ENCODE data around the gene PTAFR.

The PTAFR gene

GRCh38 chr1:28190996-28191645 lies 14.6 kb upstream of the PTAFR start:
- TF ChIP-seq CTCF (IDR thresholded peaks at IDR 0.05; ENCODE audit: low read depth, low read length): no peak
- no peak overlapping the region for H3K4me3 ChIP-seq (ENCODE audit: low read depth, low read length)

- TF ChIP-seq CTCF (IDR thresholded peaks at IDR 0.05; ENCODE audit: low read depth, low read length): no peak
- no peak overlapping the region for H3K4me3 ChIP-seq (ENCODE audit: low read depth, low read length)
Measured at GRCh38 chr1:28190337-28190979, 14.0 kb upstream of the PTAFR start.

GRCh38 chr1:28185071-28185470 lies 8.6 kb upstream of the PTAFR start:
- TF ChIP-seq CTCF (IDR thresholded peaks at IDR 0.05; ENCODE audit: low read depth, low read length): no peak
- H3K4me3 ChIP-seq (ENCODE audit: low read depth, low read length): no peak overlapping the region

GRCh38 chr1:28180306-28181305 lies 4.1 kb upstream of the PTAFR start:
- TF ChIP-seq CTCF (IDR thresholded peaks at IDR 0.05; ENCODE audit: low read depth, low read length): no peak
- H3K4me3 ChIP-seq (ENCODE audit: low read depth, low read length): no peak overlapping the region

GRCh38 chr1:28178690-28179485 lies 2.4 kb upstream of the PTAFR start:
- TF ChIP-seq CTCF (IDR thresholded peaks at IDR 0.05; ENCODE audit: low read depth, low read length): no peak
- no peak overlapping the region for H3K4me3 ChIP-seq (ENCODE audit: low read depth, low read length)

- TF ChIP-seq CTCF (IDR thresholded peaks at IDR 0.05; ENCODE audit: low read depth, low read length): no peak
- no peak overlapping the region for H3K4me3 ChIP-seq (ENCODE audit: low read depth, low read length)
Measured at GRCh38 chr1:28175955-28176485, 470 bp downstream of the PTAFR start.

Data from WI38 (cell line).